IMR-90 (cell line): ENCODE data around the gene FRMD4B. TPM values are rescaled to one million over a fixed set of nuclear protein-coding genes. Genes with fewer than 3 reads are reported as not detected.

Source experiments
- ATAC-seq: fragments of 200-7000 bp; cut with Tn5 transposase; 2 replicates; pipeline ENCODE4 v1.9.1; 2020; ENCODE audit warnings: low read depth, mild to moderate bottlenecking, moderate library complexity
- BruUV-seq: library from RNA; stranded (reverse); fragments of 400-500 nt; replicated peaks from 2 replicates; lab custom pipeline; 2021; lab: Mats Ljungman, UMichigan
- CTCF ChIA-PET: fragments of 300-600 bp; formaldehyde crosslinking; extraction: SDS; loops from one replicate; lab custom pipeline; 2021; ENCODE audit warnings: antibody characterized with exemption; lab: Yijun Ruan, JAX
- POLR2A ChIA-PET: fragments of 300-600 bp; sonication (Branson Sonifier 250); formaldehyde crosslinking; loops from one replicate; lab custom pipeline; 2022; ENCODE audit warnings: antibody characterized with exemption; ENCODE audit not compliant: unreplicated experiment; lab: Charles Lee
- DNase-seq: peaks from one replicate; pipeline ENCODE4 v3.0.0; 2013
- H2AFZ ChIP-seq: replicated peaks from 2 replicates; pipeline ENCODE3; 2013; ENCODE audit warnings: low read length, mild to moderate bottlenecking; ENCODE audit not compliant: poor library complexity
- H2AK5ac ChIP-seq: 2 replicates; pipeline ENCODE4 v1.6.1; 2013; ENCODE audit warnings: low read depth, low read length, inconsistent platforms
- H2AK9ac ChIP-seq: replicated peaks from 2 replicates; pipeline ENCODE3; 2013; ENCODE audit warnings: mild to moderate bottlenecking, low read depth, low read length, moderate library complexity; ENCODE audit not compliant: poor library complexity
- H2BK120ac ChIP-seq: 2 replicates; pipeline ENCODE4 v1.6.1; 2013; ENCODE audit warnings: low read depth, low read length, inconsistent platforms
- H2BK15ac ChIP-seq: 3 replicates; pipeline ENCODE4 v1.6.1; 2013; ENCODE audit warnings: low read depth, low read length, inconsistent platforms
- H2BK20ac ChIP-seq: 2 replicates; pipeline ENCODE4 v1.6.1; 2013; ENCODE audit warnings: low read depth, mild to moderate bottlenecking, inconsistent platforms, low read length, moderate library complexity
- H2BK5ac ChIP-seq: 2 replicates; pipeline ENCODE4 v1.6.1; 2013; ENCODE audit warnings: mild to moderate bottlenecking, low read depth, low read length, inconsistent platforms; ENCODE audit not compliant: poor library complexity, severe bottlenecking
- H3K14ac ChIP-seq: replicated peaks from 2 replicates; pipeline ENCODE4 v1.6.1; 2013; ENCODE audit warnings: low read depth, low read length, inconsistent platforms
- H3K18ac ChIP-seq: 2 replicates; pipeline ENCODE4 v1.6.1; 2013; ENCODE audit warnings: low read depth, low read length, control low read depth
- H3K23ac ChIP-seq: 2 replicates; pipeline ENCODE4 v1.6.1; 2013; ENCODE audit warnings: low read depth, low read length, inconsistent platforms
- H3K27ac ChIP-seq: 2 replicates; pipeline ENCODE4 v1.5.1; 2013; ENCODE audit warnings: mild to moderate bottlenecking, control low read depth, low read length; ENCODE audit not compliant: insufficient read depth
- H3K27me3 ChIP-seq: 2 replicates; pipeline ENCODE4 v1.6.1; 2013; ENCODE audit warnings: low read length; ENCODE audit not compliant: control insufficient read depth, insufficient read depth
- H3K36me3 ChIP-seq: 2 replicates; pipeline ENCODE4 v1.6.1; 2013; ENCODE audit warnings: low read length, mixed read lengths; ENCODE audit not compliant: control insufficient read depth, insufficient read depth
- H3K4ac ChIP-seq: 2 replicates; pipeline ENCODE4 v1.6.1; 2013; ENCODE audit warnings: low read depth, low read length, inconsistent platforms
- H3K4me1 ChIP-seq: 2 replicates; pipeline ENCODE4 v1.6.1; 2013; ENCODE audit warnings: low read length, mixed read lengths; ENCODE audit not compliant: control insufficient read depth, insufficient read depth
- H3K4me2 ChIP-seq: 2 replicates; pipeline ENCODE4 v1.6.1; 2013; ENCODE audit warnings: low read depth, mild to moderate bottlenecking, control low read depth, low read length, moderate library complexity
- H3K4me3 ChIP-seq: 2 replicates; pipeline ENCODE4 v1.5.1; 2013; ENCODE audit warnings: low read depth, mild to moderate bottlenecking, control low read depth, low read length, moderate library complexity; ENCODE audit not compliant: insufficient read depth
- H3K56ac ChIP-seq: 2 replicates; pipeline ENCODE4 v1.6.1; 2013; ENCODE audit warnings: low read length, inconsistent platforms; ENCODE audit not compliant: insufficient read depth; ENCODE audit errors: extremely low read depth
- H3K79me1 ChIP-seq, 2 experiments: 2 replicates each; pipeline ENCODE4 v1.6.1; 2013; ENCODE audit warnings: low read length in 2 of 2, inconsistent platforms in 1 of 2, low read depth in 1 of 2
- H3K9ac ChIP-seq: 2 replicates; pipeline ENCODE4 v1.6.1; 2013; ENCODE audit warnings: low read depth, low read length, control low read depth
- H3K9me1 ChIP-seq: 2 replicates; pipeline ENCODE4 v1.6.1; 2013; ENCODE audit warnings: low read length, inconsistent platforms; ENCODE audit not compliant: insufficient read depth
- H3K9me3 ChIP-seq: 2 replicates; pipeline ENCODE4 v1.6.1; 2013; ENCODE audit warnings: low read length; ENCODE audit not compliant: control insufficient read depth, insufficient read depth
- H4K20me1 ChIP-seq: 2 replicates; pipeline ENCODE4 v1.6.1; 2013; ENCODE audit warnings: low read length, inconsistent platforms; ENCODE audit not compliant: insufficient read depth
- H4K5ac ChIP-seq: 2 replicates; pipeline ENCODE4 v1.6.1; 2013; ENCODE audit warnings: mild to moderate bottlenecking, low read depth, low read length, control low read depth
- H4K8ac ChIP-seq, 2 experiments: 2 replicates each; pipeline ENCODE4 v1.6.1; 2013; ENCODE audit warnings: low read depth in 2 of 2, low read length in 2 of 2, control low read depth in 1 of 2, inconsistent platforms in 1 of 2
- H4K91ac ChIP-seq: 2 replicates; pipeline ENCODE4 v1.6.1; 2013; ENCODE audit warnings: low read depth, low read length, inconsistent platforms; ENCODE audit not compliant: insufficient read depth
- CHD1 ChIP-seq: IDR thresholded peaks from 2 replicates; pipeline ENCODE4 v1.6.1; 2012; ENCODE audit warnings: low read depth, low read length, improper control_type of control experiment
- CTCF ChIP-seq: conservative IDR thresholded peaks from 2 replicates; pipeline ENCODE4 v1.5.1; 2012; ENCODE audit warnings: mild to moderate bottlenecking, low read depth, low read length, improper control_type of control experiment
- MAFK ChIP-seq: IDR thresholded peaks from 2 replicates; pipeline ENCODE4 v1.6.1; 2012; ENCODE audit warnings: low read depth, low read length, improper control_type of control experiment
- NFE2L2 ChIP-seq: fragments of 150-350 bp; IDR thresholded peaks from 2 replicates; pipeline ENCODE4 v1.6.1; 2016; ENCODE audit warnings: low read depth, mild to moderate bottlenecking, low read length
- RAD21 ChIP-seq: IDR thresholded peaks from 2 replicates; pipeline ENCODE4 v1.6.1; 2012; ENCODE audit warnings: low read length, improper control_type of control experiment
- SMC3 ChIP-seq: fragments of 150-350 bp; IDR thresholded peaks from 2 replicates; pipeline ENCODE4 v1.6.1; 2016; ENCODE audit warnings: low read depth, mild to moderate bottlenecking, antibody characterized with exemption, low read length, moderate library complexity
- USF2 ChIP-seq: fragments of 150-350 bp; IDR thresholded peaks from 2 replicates; pipeline ENCODE4 v1.6.1; 2017; ENCODE audit warnings: mild to moderate bottlenecking, antibody characterized with exemption, low read length, low read depth
- WGBS, 2 experiments: methylation state at CpG; one replicate each; pipeline versions ENCODE4 v1.1.5 to v1.1.7; 2013; ENCODE audit warnings: missing lambda C conversion rate in 2 of 2; ENCODE audit not compliant: insufficient read length in 1 of 2; ENCODE audit errors: extremely low coverage in 2 of 2; 5-methylcytosine and 5-hydroxymethylcytosine counted together
- dilution Hi-C: fragments of 300-500 bp; cut with HindIII; formaldehyde crosslinking; loops from one replicate; pipeline ENCODE4 v1.14.3; 2018; ENCODE audit warnings: low sequenced_read_pairs; ENCODE audit not compliant: unreplicated experiment
- in situ Hi-C: fragments of 300-500 bp; cut with MboI; formaldehyde crosslinking; loops from 3 replicates; pipeline ENCODE4 v1.14.3; 2019; ENCODE audit warnings: low sequenced_read_pairs, inconsistent platforms, mixed read lengths
- intact Hi-C: fragments of 100-400 bp; cut with micrococcal nuclease; formaldehyde crosslinking; loops from 2 replicates; pipeline ENCODE4 v1.10.0; 2022
- polyA plus RNA-seq, 3 experiments: library from polyadenylated mRNA; depleted of rRNA; stranded (reverse); fragments of >200 nt; gene quantifications; 2 replicates each; pipeline ENCODE4 v1.2.3, GENCODE V29; 2012; ENCODE audit warnings: low replicate concordance in 1 of 3
- total RNA-seq: library from RNA; depleted of rRNA; stranded (reverse); fragments of >200 nt; gene quantifications from 2 replicates; pipeline ENCODE4 v1.2.3, GENCODE V29; 2012

FRMD4B gene
- total and polyA plus RNA-seq, 2 of the 4 experiments (the other 2 are of a cell fraction): 0.14 to 0.36 TPM

- Histone ChIP-seq H3K56ac (no peak overlapping the region), H3K4me3 (no peak overlapping the region), H3K27ac (no peak overlapping the region), H3K79me1 (no peaks in the 10 kb centered on the region), H3K9ac (no peak overlapping the region), H3K18ac (no peak overlapping the region), H3K9me1 (no peaks in the 10 kb centered on the region), H3K4ac (no peak overlapping the region), H2AK9ac (no peak overlapping the region), H3K4me1 (no peaks in the 10 kb centered on the region), H3K36me3 (no peaks in the 10 kb centered on the region), H3K4me2 (no peak overlapping the region), H4K20me1 (no peaks in the 10 kb centered on the region), H4K8ac (no peak overlapping the region), H4K5ac (no peak overlapping the region), H3K27me3 (peaks cover 9% of the 10 kb centered on the region), H4K91ac (no peak overlapping the region), H2AFZ (no peak overlapping the region), H2BK20ac (no peak overlapping the region), H3K23ac (no peak overlapping the region), H3K9me3 (no peaks in the 10 kb centered on the region), H3K14ac (no peak overlapping the region), H2BK15ac (no peak overlapping the region), H2AK5ac (no peak overlapping the region), H2BK5ac (no peak overlapping the region), H2BK120ac (no peak overlapping the region)
- POLR2A ChIA-PET: no interaction called here
- intact Hi-C loops (no loop called here), in situ Hi-C loops (no loop called here), dilution Hi-C loops (no loop called here)
- no CpG with 5 or more reads among the region's 1 CpG for WGBS, 2 experiments
- CTCF ChIA-PET: interaction anchor here (0.7 kb wide), 1 partner anchor 32 kb away, joined by 7 read pairs; no protein-coding TSS in a partner anchor
- ATAC-seq (no peak), DNase-seq (no peak)
- BruUV-seq: no TSS peak
- TF ChIP-seq NFE2L2 (no peak), USF2 (no peak), RAD21 (no peak), MAFK (no peak), CTCF (no peak), SMC3 (no peak), CHD1 (no peak)
These were observed 178.9 kb downstream of the FRMD4B start for GRCh38 chr3:69207031-69207430.
